Uterus (tissue), 4 donors: ENCODE data around the gene GSTM3. TPM values are rescaled to one million over a fixed set of nuclear protein-coding genes. Genes with fewer than 3 reads are reported as not detected.
A peak's percentile ranks its signal among the peaks of the same experiment; 100 is the strongest.

ENCODE experiments used
- DNase-seq, 2 donors: peaks; one replicate each; pipeline ENCODE4 v3.0.0-alpha.2; 2019 to 2020
- H3K27ac ChIP-seq, 2 donors: fragments of 200-600 bp; sonication (generic); 1 replicate in 1 of 2; 2 replicates in 1 of 2; pipeline ENCODE4 v1.5.1; 2016 to 2018
- H3K27me3 ChIP-seq, 2 donors: fragments of 200-600 bp; sonication (generic); one replicate each; pipeline ENCODE4 v1.5.1; 2018 to 2019; ENCODE audit warnings: control low read depth in 1 of 2
- H3K36me3 ChIP-seq, 2 donors: fragments of 200-600 bp; sonication (generic); one replicate each; pipeline ENCODE4 v1.5.1; 2019; ENCODE audit warnings: control low read depth in 1 of 2
- H3K4me1 ChIP-seq, 2 donors: fragments of 200-600 bp; sonication (generic); one replicate each; pipeline ENCODE4 v1.5.1; 2018 to 2019; ENCODE audit warnings: control low read depth in 1 of 2
- H3K4me3 ChIP-seq, 2 donors: fragments of 200-600 bp; sonication (generic); 1 replicate in 1 of 2; 2 replicates in 1 of 2; pipeline ENCODE4 v1.5.1; 2018 to 2019; ENCODE audit warnings: mild to moderate bottlenecking in 1 of 2
- H3K9me3 ChIP-seq, 2 donors: fragments of 200-600 bp; sonication (generic); one replicate each; pipeline ENCODE4 v1.5.1; 2019; ENCODE audit warnings: control low read depth in 1 of 2
- POLR2A ChIP-seq, 2 donors: fragments of 450-650 bp; IDR thresholded peaks; one replicate each; pipeline ENCODE4 v1.6.1; 2016; ENCODE audit warnings: antibody characterized with exemption in 2 of 2, mild to moderate bottlenecking in 1 of 2, moderate library complexity in 1 of 2
- intact Hi-C: fragments of 100-400 bp; cut with DNase I; formaldehyde crosslinking; loops from one replicate; pipeline ENCODE4 v1.15.1; 2023; ENCODE audit warnings: low total_unique reads
- total RNA-seq, 4 donors: library from RNA; depleted of rRNA in 3 of 4; stranded (reverse); fragments of >200 nt in 3 of 4; gene quantifications; one replicate each; pipeline versions ENCODE4 v1.1.0 to v1.2.4, GENCODE V29; 2014 to 2023
- TF ChIP-seq, protein P1 (sequence below), 4 experiments: fragments of 200-600 bp in 2 of 4; fragments of 450-650 bp in 2 of 4; sonication (generic) in 2 of 4; IDR thresholded peaks; one replicate each; pipeline ENCODE4 v1.5.1; 2016 to 2019; ENCODE audit warnings: antibody characterized with exemption in 4 of 4, mild to moderate bottlenecking in 2 of 4, moderate library complexity in 1 of 4
- donor health status: DM: yes; HTN: yes; CAD: no.

GSTM3 gene
- total RNA-seq, 4 donors from 2014 or later, result 39.1 to 104 (median 61.0) TPM

- H3K4me3 ChIP-seq, result no peak overlapping the region
- no peak overlapping the region for H3K27ac ChIP-seq
- peak; percentile 9 to 11 for DNase-seq
- H3K9me3 ChIP-seq, result no peaks in the 10 kb centered on the region
- H3K4me1 ChIP-seq, result no peaks in the 10 kb centered on the region
- TF ChIP-seq, protein P1, sequence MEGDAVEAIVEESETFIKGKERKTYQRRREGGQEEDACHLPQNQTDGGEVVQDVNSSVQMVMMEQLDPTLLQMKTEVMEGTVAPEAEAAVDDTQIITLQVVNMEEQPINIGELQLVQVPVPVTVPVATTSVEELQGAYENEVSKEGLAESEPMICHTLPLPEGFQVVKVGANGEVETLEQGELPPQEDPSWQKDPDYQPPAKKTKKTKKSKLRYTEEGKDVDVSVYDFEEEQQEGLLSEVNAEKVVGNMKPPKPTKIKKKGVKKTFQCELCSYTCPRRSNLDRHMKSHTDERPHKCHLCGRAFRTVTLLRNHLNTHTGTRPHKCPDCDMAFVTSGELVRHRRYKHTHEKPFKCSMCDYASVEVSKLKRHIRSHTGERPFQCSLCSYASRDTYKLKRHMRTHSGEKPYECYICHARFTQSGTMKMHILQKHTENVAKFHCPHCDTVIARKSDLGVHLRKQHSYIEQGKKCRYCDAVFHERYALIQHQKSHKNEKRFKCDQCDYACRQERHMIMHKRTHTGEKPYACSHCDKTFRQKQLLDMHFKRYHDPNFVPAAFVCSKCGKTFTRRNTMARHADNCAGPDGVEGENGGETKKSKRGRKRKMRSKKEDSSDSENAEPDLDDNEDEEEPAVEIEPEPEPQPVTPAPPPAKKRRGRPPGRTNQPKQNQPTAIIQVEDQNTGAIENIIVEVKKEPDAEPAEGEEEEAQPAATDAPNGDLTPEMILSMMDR (IDR thresholded peaks at IDR 0.05), result no peak
- no peak for TF ChIP-seq POLR2A (IDR thresholded peaks at IDR 0.05)
- H3K27me3 ChIP-seq, result no peaks in the 10 kb centered on the region
- no peaks in the 10 kb centered on the region for H3K36me3 ChIP-seq
- intact Hi-C loops, result no loop called here
Measured at GRCh38 chr1:109762039-109762585, 21.3 kb upstream of the GSTM3 start.

GRCh38 chr1:109761227-109762038 lies 20.6 kb upstream of the GSTM3 start:
- Histone ChIP-seq H3K9me3 (no peaks in the 10 kb centered on the region), H3K27me3 (no peaks in the 10 kb centered on the region), H3K4me1 (no peaks in the 10 kb centered on the region), H3K36me3 (no peaks in the 10 kb centered on the region), H3K27ac (no peak overlapping the region), H3K4me3 (no peak overlapping the region)
- intact Hi-C loops, result no loop called here
- DNase-seq, result peak; percentile 17 to 23
- TF ChIP-seq POLR2A (IDR thresholded peaks at IDR 0.05), result no peak
- TF ChIP-seq, protein P1 (IDR thresholded peaks at IDR 0.05), result no peak

GRCh38 chr1:109760581-109761226 lies 19.9 kb upstream of the GSTM3 start:
- peak; percentile 8 to 10 for DNase-seq
- no peaks in the 10 kb centered on the region for H3K4me1 ChIP-seq
- H3K27ac ChIP-seq, result no peak overlapping the region
- intact Hi-C loops, result no loop called here
- no peak overlapping the region for H3K4me3 ChIP-seq
- no peaks in the 10 kb centered on the region for H3K9me3 ChIP-seq
- H3K36me3 ChIP-seq, result no peaks in the 10 kb centered on the region
- no peaks in the 10 kb centered on the region for H3K27me3 ChIP-seq
- TF ChIP-seq, protein P1 (IDR thresholded peaks at IDR 0.05), result no peak
- TF ChIP-seq POLR2A (IDR thresholded peaks at IDR 0.05), result no peak

GRCh38 chr1:109759513-109760334 lies 18.9 kb upstream of the GSTM3 start:
- peak in 1 of 2 donors; percentile 10 for DNase-seq
- Histone ChIP-seq H3K27ac (no peak overlapping the region), H3K27me3 (no peaks in the 10 kb centered on the region), H3K4me3 (no peak overlapping the region), H3K36me3 (no peaks in the 10 kb centered on the region), H3K9me3 (no peaks in the 10 kb centered on the region), H3K4me1 (no peaks in the 10 kb centered on the region)
- no peak for TF ChIP-seq POLR2A (IDR thresholded peaks at IDR 0.05)
- TF ChIP-seq, protein P1 (IDR thresholded peaks at IDR 0.05), result no peak
- intact Hi-C loops, result no loop called here
